Inflammatory macrophage (primary cell): Measurements from ENCODE around the gene ZFAND4.
"Not testable (repeated sequence)": the region's sequence is repeated elsewhere in the genome, so short reads cannot be mapped to it uniquely, and the experiment has no call there.

Experiments used
- DNase-seq, 2 donors: peaks; one replicate each; pipeline ENCODE4 v3.0.0-alpha.2; 2020 to 2022

Gene ZFAND4

DNA sequence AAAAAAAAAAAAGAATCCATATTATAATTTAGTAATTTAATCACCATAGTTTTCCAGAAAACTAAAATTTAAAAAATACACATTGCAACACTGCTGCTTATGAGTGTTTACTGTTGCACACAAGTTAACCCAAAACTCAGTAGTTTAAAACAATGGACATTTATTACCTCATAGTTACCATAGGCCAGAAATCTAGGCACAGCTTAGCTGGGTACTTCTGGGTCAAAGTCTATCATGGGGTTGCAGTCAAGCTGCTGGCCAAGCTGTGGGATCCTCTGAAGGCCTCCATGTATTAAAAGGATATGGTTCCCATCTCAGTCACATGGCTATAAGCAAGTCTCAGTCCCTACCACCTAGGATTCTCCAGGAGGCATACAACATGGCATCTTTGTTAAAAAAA is 83.6 kb downstream of the ZFAND4 start:
- DNase-seq: no peak

DNA sequence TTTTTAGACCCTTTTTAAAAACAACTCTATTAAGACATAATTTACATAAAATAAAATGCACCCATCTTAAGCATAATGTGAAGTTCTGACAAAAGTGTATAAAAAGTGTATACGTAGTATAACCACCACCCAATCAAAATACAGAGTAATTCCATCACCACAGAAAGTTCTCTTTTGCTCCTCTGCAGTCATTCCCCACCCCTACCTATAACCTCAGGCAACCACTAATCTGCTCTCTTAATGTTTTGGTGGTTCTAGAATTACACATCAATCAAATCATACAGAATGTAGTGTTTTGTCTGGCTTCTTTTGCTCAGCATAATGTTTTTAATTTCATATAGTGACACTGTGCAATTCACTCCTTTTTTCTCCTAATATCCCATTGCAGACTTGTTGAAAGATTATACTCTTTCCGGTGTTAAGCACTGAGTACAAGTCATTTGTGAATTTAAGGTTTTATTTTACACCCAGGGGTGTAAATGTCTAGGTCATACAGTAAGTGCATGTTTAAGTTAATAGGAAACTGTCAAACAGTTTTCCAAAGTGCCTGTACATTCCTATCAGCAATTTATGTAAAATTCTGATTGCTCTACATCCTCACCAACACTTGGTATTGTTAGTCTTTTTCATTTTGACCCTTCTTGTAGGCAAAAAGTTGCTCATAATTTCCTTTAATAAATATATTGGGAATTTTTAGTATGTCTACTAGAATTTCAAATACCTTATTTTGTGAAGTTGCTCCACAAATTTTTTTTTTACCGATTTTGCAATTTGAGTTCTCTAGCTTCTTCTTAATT is 86.3 kb downstream of the ZFAND4 start:
- DNase-seq: no peak

DNA sequence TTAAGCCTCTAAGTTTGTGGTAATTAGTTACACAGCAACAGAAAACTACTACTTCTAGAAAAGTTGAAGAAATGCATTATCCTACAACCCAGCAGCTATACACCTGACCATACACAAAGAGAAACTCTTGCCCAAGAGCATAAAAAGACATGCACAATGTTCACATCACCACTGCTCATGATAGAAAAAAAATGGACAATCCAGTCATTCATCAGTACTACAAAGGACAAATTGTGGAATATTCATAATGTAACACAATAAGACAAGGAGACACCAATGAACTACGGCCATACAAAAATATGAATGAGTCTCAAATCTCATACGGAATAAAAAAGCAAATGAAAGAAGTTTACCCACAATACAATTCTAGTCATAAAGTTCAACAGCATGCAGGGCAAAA is 87.4 kb downstream of the ZFAND4 start:
- no peak for DNase-seq

DNA sequence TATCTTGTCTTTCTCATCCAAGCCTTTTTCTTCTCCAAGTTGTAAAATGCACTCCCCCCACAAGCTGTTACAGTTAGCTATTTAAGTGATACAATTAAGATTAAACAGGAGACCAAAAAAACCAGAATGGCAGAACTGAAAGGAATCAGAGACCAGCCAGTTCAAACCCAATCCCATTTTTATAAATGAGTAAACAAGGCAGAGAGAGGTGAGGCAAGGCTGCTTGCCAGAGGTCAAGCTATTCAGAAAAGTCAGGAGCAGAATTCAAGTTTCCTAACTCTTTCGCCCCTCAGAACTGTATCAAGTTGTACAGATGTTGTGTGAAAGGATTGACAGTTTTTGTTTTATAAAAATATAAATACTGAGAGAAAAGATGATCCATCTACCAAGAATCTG is 90.2 kb downstream of the ZFAND4 start:
- DNase-seq: no peak

DNA sequence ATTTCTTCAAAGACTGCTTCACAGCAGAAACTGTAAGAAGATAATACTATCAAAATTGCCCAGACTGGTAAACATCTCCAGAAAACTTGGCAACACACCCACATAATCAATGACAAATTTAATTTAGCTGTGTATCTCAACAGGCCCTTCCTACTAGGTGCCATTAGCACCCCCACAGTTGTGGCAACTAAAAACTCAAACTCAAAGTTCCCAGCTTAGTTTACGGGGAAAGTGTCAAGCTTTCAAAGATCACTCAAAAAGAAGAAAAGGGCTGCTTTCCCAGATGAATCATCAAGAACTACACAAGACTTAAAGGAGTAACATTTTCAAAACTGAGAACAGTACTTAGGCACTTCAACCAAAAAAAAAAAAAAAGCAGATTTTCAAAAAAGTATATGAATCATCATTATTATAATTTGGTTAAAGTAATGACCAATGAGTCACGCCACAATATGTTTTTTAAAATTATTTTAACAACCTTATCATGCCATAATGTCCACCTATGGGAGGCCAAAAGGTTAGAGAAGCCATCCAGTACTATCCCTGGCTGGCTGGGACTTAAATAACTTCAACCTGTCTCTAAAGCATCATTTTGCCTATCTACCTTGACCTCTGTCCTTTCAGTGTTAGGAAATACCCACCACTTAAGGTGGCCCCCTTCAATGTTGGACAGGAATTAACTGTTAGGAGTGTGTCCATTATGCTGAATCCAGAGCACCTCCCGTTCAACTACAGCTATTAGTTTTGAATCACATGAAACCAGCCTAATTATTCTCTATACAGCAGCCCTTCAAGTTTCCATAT is 90.8 kb downstream of the ZFAND4 start:
- DNase-seq: no peak

DNA sequence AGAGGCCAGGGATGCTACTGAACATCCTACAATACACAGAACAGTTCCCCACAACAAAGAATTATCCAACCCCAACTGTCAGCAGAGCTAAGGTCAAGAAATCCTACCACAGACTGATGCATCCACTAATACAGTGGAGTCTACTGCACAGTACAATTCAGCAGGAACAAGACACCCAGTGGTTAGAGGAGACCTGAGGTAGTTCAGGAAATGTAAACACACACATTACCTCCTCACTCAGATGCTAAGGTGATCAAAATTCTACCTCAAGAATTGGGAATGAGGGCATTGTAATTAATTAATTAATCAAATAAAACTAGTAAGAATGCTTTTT is 91.4 kb downstream of the ZFAND4 start:
- DNase-seq: no peak

DNA sequence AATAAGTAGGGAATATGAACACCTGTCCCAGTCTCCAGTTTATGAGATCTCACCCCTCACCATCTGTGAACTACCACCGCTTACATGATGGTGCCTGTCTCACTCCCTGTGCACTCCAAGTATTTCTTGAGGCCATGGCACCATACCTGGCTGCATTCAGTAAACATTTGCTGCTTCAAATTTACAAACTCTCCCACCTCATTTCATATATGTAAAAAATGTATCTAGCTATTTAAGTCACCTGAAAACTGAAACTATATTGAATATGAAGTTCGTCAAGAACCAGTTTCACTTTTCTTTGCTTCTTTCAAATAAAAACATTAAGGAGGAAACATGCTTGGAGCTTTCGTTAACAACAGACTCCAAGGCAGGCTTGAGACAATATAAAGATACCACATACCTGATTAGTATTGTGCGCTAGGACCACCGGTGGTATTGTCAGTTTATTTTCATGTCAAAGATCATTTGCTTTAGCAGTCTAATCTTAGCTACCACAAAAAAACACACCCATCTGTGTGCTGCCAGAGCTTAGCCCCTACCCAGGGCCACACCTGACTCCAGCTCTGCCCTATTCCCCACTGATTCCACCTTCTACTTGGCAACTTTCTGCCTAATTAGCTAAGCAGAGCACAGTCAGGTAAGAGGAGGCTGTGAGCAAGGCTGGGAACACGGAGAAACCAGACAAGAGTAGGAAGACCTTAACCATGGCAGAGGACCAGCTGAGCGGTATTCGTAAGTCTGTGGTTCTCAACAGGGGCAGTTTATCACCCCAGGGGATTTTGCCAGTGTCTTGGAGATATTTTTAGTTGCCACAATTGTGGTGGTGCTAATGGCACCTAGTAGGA is 92.0 kb downstream of the ZFAND4 start:
- no peak for DNase-seq

DNA sequence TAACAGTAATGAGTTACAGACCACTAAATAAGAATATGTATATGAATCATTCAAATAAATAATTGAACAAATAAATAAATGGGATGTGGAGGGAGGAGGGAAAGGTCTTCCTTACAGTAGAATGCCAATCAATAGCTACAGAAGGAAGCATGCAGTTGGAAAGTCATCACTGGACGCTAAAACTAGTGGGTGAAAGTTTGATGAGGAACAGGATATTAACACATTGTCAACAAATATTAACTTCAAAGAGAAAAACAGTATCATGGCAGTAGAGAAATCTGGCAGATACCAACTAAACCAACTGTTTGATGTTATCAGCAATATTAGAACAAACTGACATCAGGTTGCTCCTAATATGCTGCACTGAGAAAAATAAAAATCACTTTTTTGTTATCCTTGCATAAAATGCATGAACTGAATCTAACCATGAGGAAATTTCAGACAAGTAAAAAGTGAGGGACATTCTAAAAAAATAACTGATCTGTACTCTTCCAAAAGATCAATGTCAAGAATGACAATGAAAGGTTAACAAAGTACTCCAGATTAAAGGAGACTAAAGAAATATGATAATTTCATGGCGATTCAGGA is 94.1 kb downstream of the ZFAND4 start:
- no peak for DNase-seq

DNA sequence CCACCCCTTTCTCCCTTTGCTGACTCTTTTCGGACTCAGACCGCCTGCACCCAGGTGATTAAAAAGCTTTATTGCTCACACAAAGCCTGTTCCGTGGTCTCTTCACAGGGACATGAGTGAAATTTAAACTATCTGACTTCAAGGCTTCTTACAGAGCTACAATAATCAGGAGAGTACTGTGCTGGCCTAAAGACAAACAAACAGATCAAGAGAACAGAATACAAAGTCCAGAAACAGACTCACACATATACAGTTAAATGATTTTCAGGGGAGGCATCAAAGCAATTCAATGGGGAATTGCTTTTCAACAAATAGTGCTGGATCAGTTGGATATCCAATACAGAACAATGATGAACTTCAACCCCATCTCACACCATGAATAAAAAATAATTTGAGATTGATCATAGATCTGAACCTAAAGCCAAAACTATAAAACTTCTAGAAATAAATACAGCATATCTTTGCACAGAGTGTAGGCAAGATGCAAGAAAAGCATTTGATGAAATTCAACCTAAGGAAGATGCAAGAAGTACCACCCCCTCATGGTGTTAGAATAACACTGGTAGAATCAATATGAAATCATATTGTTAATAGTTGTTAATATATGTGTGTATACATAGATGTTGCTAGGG is 96.5 kb downstream of the ZFAND4 start:
- DNase-seq: no peak

DNA sequence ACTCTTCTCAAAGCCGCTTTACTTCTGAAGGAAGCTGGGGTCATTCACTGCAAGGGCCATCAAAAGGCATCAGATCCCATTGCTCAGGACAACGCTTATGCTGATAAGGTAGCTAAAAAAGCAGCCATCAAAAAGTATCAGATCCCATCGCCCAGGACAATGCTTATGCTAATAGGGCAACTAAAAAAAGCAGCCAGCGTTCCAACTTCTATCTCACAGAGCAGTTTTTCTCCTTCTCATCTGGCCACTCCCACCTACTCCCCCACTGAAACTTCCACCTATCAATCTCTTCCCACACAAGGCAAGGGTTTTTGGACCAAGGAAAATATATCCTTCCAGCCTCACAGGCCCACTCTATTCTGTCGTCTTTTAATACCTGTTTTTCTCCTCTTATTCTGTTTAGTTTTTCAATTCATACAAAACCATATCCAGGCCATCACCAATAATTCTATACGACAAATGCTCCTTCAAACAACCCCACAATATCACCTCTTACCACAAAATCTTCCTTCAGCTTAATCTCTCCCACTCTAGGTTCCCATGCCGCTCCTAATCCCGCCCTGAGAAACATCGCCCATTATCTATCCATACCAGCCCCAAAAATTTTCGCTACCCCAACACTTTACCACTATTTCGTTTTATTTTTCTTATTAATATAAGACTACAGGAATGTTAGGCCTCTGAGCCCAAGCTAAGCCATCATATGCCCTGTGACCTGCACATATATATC is 97.4 kb downstream of the ZFAND4 start:
- DNase-seq: not testable (repeated sequence)

DNA sequence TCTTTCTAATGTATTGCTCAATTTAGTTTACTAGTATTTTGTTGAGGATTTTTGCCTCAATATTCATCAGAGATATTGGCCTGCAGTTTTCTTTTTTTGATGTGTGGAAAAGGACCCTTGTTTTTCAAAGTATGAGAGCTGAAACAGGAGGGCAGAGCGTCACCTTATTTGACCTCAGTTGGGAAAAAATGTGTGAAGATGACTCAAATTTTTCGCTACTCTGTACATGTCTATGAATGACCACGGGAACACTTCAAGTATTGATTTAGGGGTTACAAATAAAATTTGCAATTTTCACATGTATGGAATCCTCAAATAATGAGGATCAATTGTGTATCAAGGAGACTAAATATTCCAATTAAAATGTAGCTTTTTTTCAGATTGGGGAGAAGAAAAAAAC is 103.1 kb downstream of the ZFAND4 start:
- DNase-seq: no peak

DNA sequence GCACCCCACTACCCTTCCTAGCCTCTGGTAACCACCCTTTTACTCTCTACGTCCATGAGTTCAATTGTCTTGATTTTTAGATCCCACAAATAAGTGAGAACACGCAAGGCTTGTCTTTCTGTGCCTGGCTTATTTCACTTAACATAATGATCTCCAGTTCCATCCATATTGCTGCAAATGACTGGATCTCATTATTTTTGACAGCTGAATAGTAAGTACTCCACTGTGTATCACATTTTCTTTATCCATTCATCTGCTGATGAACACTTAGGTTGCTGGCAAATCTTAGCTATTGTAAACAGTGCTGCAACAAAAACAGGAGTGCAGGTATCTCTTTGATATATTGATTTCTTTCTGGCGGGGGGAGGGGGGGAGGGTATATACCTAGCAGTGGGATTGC is 106.2 kb downstream of the ZFAND4 start:
- DNase-seq: no peak
